H1 (cell line): ENCODE results near the gene OPA3. TPM values are rescaled to one million over a fixed set of nuclear protein-coding genes. Genes with fewer than 3 reads are reported as not detected.

Source experiments
- CTCF ChIA-PET: fragments of 300-600 bp; sonication (Branson Sonifier 250); formaldehyde crosslinking; loops from one replicate; lab custom pipeline; 2021; ENCODE audit not compliant: partially characterized antibody; lab: Charles Lee
- POLR2A ChIA-PET: fragments of 300-600 bp; sonication (Branson Sonifier 250); formaldehyde crosslinking; loops from one replicate; lab custom pipeline; 2021; ENCODE audit warnings: inconsistent platforms; ENCODE audit not compliant: partially characterized antibody; lab: Charles Lee
- DNase-seq, 2 experiments: peaks; one replicate each; pipeline versions ENCODE4 v3.0.0 to v3.0.0-alpha.2; 2010 to 2022; ENCODE audit warnings: low spot score in 2 of 2, low read depth in 1 of 2, mixed read lengths in 1 of 2
- FAIRE-seq: peaks from 2 replicates; lab custom pipeline; 2011; peaks lifted over from hg19 to GRCh38; lab: Jason Lieb, UNC
- H2AFZ ChIP-seq: 2 replicates; pipeline ENCODE4 v1.8.1; 2012; ENCODE audit warnings: low read length, inconsistent platforms
- H2AK5ac ChIP-seq: 2 replicates; pipeline ENCODE4 v1.6.1; 2013; ENCODE audit warnings: low read depth, low read length
- H2BK120ac ChIP-seq: replicated peaks from 2 replicates; pipeline ENCODE3; 2013; ENCODE audit warnings: low read depth, low read length, inconsistent platforms
- H2BK12ac ChIP-seq: 2 replicates; pipeline ENCODE4 v1.6.1; 2013; ENCODE audit warnings: low read depth, low read length
- H2BK15ac ChIP-seq: 2 replicates; pipeline ENCODE4 v1.6.1; 2013; ENCODE audit warnings: low read length
- H2BK20ac ChIP-seq: 2 replicates; pipeline ENCODE4 v1.6.1; 2013; ENCODE audit warnings: low read length
- H2BK5ac ChIP-seq: 2 replicates; pipeline ENCODE4 v1.6.1; 2013; ENCODE audit warnings: low read depth, low read length
- H3K14ac ChIP-seq: 2 replicates; pipeline ENCODE4 v1.6.1; 2013; ENCODE audit warnings: inconsistent platforms; ENCODE audit not compliant: insufficient read length
- H3K18ac ChIP-seq: 2 replicates; pipeline ENCODE4 v1.6.1; 2013; ENCODE audit warnings: low read length; ENCODE audit errors: extremely low read depth
- H3K23ac ChIP-seq: 2 replicates; pipeline ENCODE4 v1.6.1; 2013; ENCODE audit warnings: inconsistent platforms; ENCODE audit not compliant: insufficient read length
- H3K23me2 ChIP-seq: 2 replicates; pipeline ENCODE4 v1.6.1; 2013; ENCODE audit warnings: low read depth, low read length
- H3K27ac ChIP-seq: 2 replicates; pipeline ENCODE4 v1.6.1; 2011; ENCODE audit warnings: low read depth, low read length, inconsistent platforms
- H3K27me3 ChIP-seq, 4 experiments: replicated peaks in 1 of 4; 1 replicate in 1 of 4; 2 replicates in 3 of 4; pipeline versions ENCODE4 v1.6.1 to v1.8.1; 2011 to 2013; ENCODE audit warnings: low read length in 3 of 4, mild to moderate bottlenecking in 3 of 4, inconsistent platforms in 2 of 4, mixed read lengths in 2 of 4, moderate library complexity in 1 of 4; ENCODE audit not compliant: control insufficient read depth in 3 of 4, insufficient read depth in 3 of 4; ENCODE audit errors: extremely low read depth in 1 of 4
- H3K36me3 ChIP-seq, 4 experiments: 2 replicates each; pipeline versions ENCODE4 v1.6.1 to v1.8.1; 2011 to 2013; ENCODE audit warnings: mild to moderate bottlenecking in 4 of 4, low read length in 3 of 4, moderate library complexity in 2 of 4, control low read depth in 1 of 4, inconsistent platforms in 1 of 4; ENCODE audit not compliant: insufficient read depth in 4 of 4, control insufficient read depth in 2 of 4
- H3K4ac ChIP-seq: replicated peaks from 2 replicates; pipeline ENCODE3; 2013; ENCODE audit warnings: low read length, low read depth, mixed read lengths, inconsistent platforms; ENCODE audit not compliant: insufficient read length
- H3K4me1 ChIP-seq, 4 experiments: replicated peaks in 1 of 4; 1 replicate in 1 of 4; 2 replicates in 3 of 4; pipeline versions ENCODE4 v1.6.1 to v1.8.1; 2011 to 2013; ENCODE audit warnings: low read length in 3 of 4, inconsistent platforms in 2 of 4, mixed read lengths in 1 of 4; ENCODE audit not compliant: insufficient read depth in 4 of 4, control insufficient read depth in 3 of 4
- H3K4me2 ChIP-seq, 2 experiments: 2 replicates each; pipeline versions ENCODE4 v1.6.1 to v1.8.1; 2011 to 2013; ENCODE audit warnings: low read depth in 2 of 2, low read length in 2 of 2, control low read depth in 1 of 2, inconsistent platforms in 1 of 2, mild to moderate bottlenecking in 1 of 2; ENCODE audit not compliant: insufficient read depth in 1 of 2
- H3K4me3 ChIP-seq, 4 experiments: fragments of 200-600, 300-600 bp in 1 of 4; sonication (generic), shearing (Covaris generic), sonication (Bioruptor Twin) in 1 of 4; 2 replicates each; pipeline versions ENCODE4 v1.5.1 to v1.8.1; 2011 to 2016; ENCODE audit warnings: low read length in 4 of 4, low read depth in 3 of 4, control low read depth in 2 of 4, inconsistent platforms in 2 of 4, mild to moderate bottlenecking in 2 of 4, mixed read lengths in 1 of 4, moderate library complexity in 1 of 4; ENCODE audit not compliant: insufficient read depth in 2 of 4; ENCODE audit errors: extremely low read depth in 1 of 4
- H3K56ac ChIP-seq: replicated peaks from 2 replicates; pipeline ENCODE3; 2013; ENCODE audit warnings: low read depth, mild to moderate bottlenecking, mixed read lengths, low read length, inconsistent platforms; ENCODE audit not compliant: insufficient read length
- H3K79me1 ChIP-seq: 2 replicates; pipeline ENCODE4 v1.6.1; 2013; ENCODE audit warnings: low read depth, low read length, control low read depth
- H3K79me2 ChIP-seq, 2 experiments: 2 replicates each; pipeline versions ENCODE4 v1.6.1 to v1.8.1; 2012 to 2013; ENCODE audit warnings: low read length in 2 of 2, mild to moderate bottlenecking in 2 of 2, inconsistent platforms in 1 of 2; ENCODE audit not compliant: insufficient read depth in 2 of 2, control insufficient read depth in 1 of 2
- H3K9ac ChIP-seq, 4 experiments: replicated peaks in 1 of 4; 1 replicate in 1 of 4; 2 replicates in 3 of 4; pipeline versions ENCODE4 v1.6.1 to v1.8.1; 2011 to 2013; ENCODE audit warnings: low read depth in 3 of 4, low read length in 3 of 4, control low read depth in 2 of 4, mild to moderate bottlenecking in 2 of 4, moderate library complexity in 2 of 4, inconsistent platforms in 1 of 4; ENCODE audit errors: extremely low read depth in 1 of 4
- H3K9me3 ChIP-seq, 2 experiments: 2 replicates each; pipeline versions ENCODE4 v1.6.1 to v1.8.1; 2012 to 2013; ENCODE audit warnings: mild to moderate bottlenecking in 2 of 2, moderate library complexity in 2 of 2, control low read depth in 1 of 2, inconsistent platforms in 1 of 2, low read depth in 1 of 2, low read length in 1 of 2, mixed read lengths in 1 of 2; ENCODE audit not compliant: insufficient read depth in 2 of 2
- H4K20me1 ChIP-seq, 2 experiments: replicated peaks in 1 of 2; 2 replicates each; pipeline versions ENCODE3 to v1.8.1; 2011 to 2013; ENCODE audit warnings: inconsistent platforms in 2 of 2, low read length in 2 of 2, mild to moderate bottlenecking in 1 of 2; ENCODE audit not compliant: insufficient read depth in 2 of 2, control insufficient read depth in 1 of 2
- H4K5ac ChIP-seq: 2 replicates; pipeline ENCODE4 v1.6.1; 2013; ENCODE audit warnings: low read length, low read depth, mixed read lengths, inconsistent platforms; ENCODE audit not compliant: insufficient read length
- H4K8ac ChIP-seq: 2 replicates; pipeline ENCODE4 v1.8.0; 2013; ENCODE audit warnings: mild to moderate bottlenecking, moderate library complexity, low read length, inconsistent platforms; ENCODE audit not compliant: insufficient read depth; ENCODE audit errors: extremely low read depth
- H4K91ac ChIP-seq: replicated peaks from 2 replicates; pipeline ENCODE3; 2013; ENCODE audit warnings: low read length, mixed read lengths, inconsistent platforms; ENCODE audit not compliant: insufficient read length
- BRCA1 ChIP-seq: IDR thresholded peaks from 2 replicates; pipeline ENCODE4 v1.6.1; 2012; ENCODE audit warnings: low read depth, low read length, improper control_type of control experiment
- CHD2 ChIP-seq: IDR thresholded peaks from 2 replicates; pipeline ENCODE4 v1.6.1; 2012; ENCODE audit warnings: low read length, improper control_type of control experiment
- CTCF ChIP-seq, 3 experiments: IDR thresholded peaks; 1 replicate in 2 of 3; 2 replicates in 1 of 3; pipeline versions ENCODE4 v1.5.1 to v1.6.1; 2011; ENCODE audit warnings: low read length in 3 of 3, mild to moderate bottlenecking in 3 of 3, inconsistent platforms in 2 of 3, low read depth in 1 of 3, moderate library complexity in 1 of 3; ENCODE audit not compliant: insufficient read depth in 1 of 3; ENCODE audit errors: control extremely low read depth in 1 of 3
- EGR1 ChIP-seq: IDR thresholded peaks from 2 replicates; pipeline ENCODE4 v1.6.1; 2011; ENCODE audit warnings: low read depth, low read length, borderline replicate concordance
- JUN ChIP-seq: IDR thresholded peaks from 2 replicates; pipeline ENCODE4 v1.6.1; 2011; ENCODE audit warnings: low read depth, mild to moderate bottlenecking, improper control_type of control experiment, low read length
- KDM4A ChIP-seq: IDR thresholded peaks from one replicate; pipeline ENCODE4 v1.7.1; 2012; ENCODE audit warnings: low read depth, mild to moderate bottlenecking, moderate library complexity, low read length, inconsistent platforms; ENCODE audit not compliant: severe bottlenecking
- NRF1 ChIP-seq: IDR thresholded peaks from 2 replicates; pipeline ENCODE4 v1.6.1; 2011; ENCODE audit warnings: mild to moderate bottlenecking, low read depth, low read length, improper control_type of control experiment
- PHF8 ChIP-seq: fragments of 200-600 bp; sonication (generic); conservative IDR thresholded peaks from 2 replicates; pipeline ENCODE4 v1.7.1; 2012; ENCODE audit warnings: low read depth, mild to moderate bottlenecking, inconsistent platforms, low read length, moderate library complexity
- SIRT6 ChIP-seq: IDR thresholded peaks from one replicate; pipeline ENCODE4 v1.7.1; 2012; ENCODE audit warnings: low read length, inconsistent platforms
- SIX5 ChIP-seq: IDR thresholded peaks from 2 replicates; pipeline ENCODE4 v1.6.1; 2011; ENCODE audit warnings: mild to moderate bottlenecking, low read depth, low read length
- SP1 ChIP-seq: IDR thresholded peaks from 2 replicates; pipeline ENCODE4 v1.6.1; 2011; ENCODE audit warnings: low read depth, low read length
- WGBS, 2 experiments: shearing (Covaris generic) in 1 of 2; methylation state at CpG; one replicate each; pipeline versions ENCODE4 v1.1.6 to v1.1.7; 2013 to 2015; ENCODE audit warnings: low lambda C conversion rate in 2 of 2, mixed read lengths in 2 of 2, inconsistent platforms in 1 of 2, low coverage in 1 of 2, missing lambda C conversion rate in 1 of 2; ENCODE audit not compliant: insufficient replicate concordance in 2 of 2, insufficient coverage in 1 of 2, insufficient read length in 1 of 2; ENCODE audit errors: extremely low coverage in 1 of 2, missing lambda C conversion rate in 1 of 2; 5-methylcytosine and 5-hydroxymethylcytosine counted together
- polyA plus RNA-seq, 7 experiments: library from polyadenylated mRNA; depleted of rRNA in 3 of 7; stranded (reverse) in 5 of 7; unstranded in 2 of 7; fragments of >200 nt in 5 of 7; fragments of 200-250 nt in 2 of 7; gene quantifications; 1 replicate in 5 of 7; 2 replicates in 1 of 7; 4 replicates in 1 of 7; pipeline versions ENCODE4 v1.2.1 to v1.2.3, GENCODE V29; 2011 to 2013; ENCODE audit warnings: missing spikeins in 2 of 7, mixed read lengths in 2 of 7
- total RNA-seq: library from RNA; stranded (reverse); fragmentation: NEBNext Ultra II Directional; extraction: Animal tissue kit (Norgen Biotek cat#: 25700); gene quantifications from 2 replicates; pipeline ENCODE4 v1.2.1, GENCODE V29; 2021

Gene OPA3
- total and polyA plus RNA-seq, 2 of the 8 experiments (the other 6 are each of a cell fraction or from before 2014, with no cell fraction given): 12.5 to 14.5 TPM

GRCh38 chr19:45494261-45494916 is 90.2 kb downstream of the OPA3 start:
- Histone ChIP-seq H3K4me1 (peaks cover 0 to 13% (median 12%) of the 10 kb centered on the region in 4 experiments; a peak in 5 of 7 replicates), H2BK12ac (no peak overlapping the region), H3K79me2 (no peaks in the 10 kb centered on the region), H2AFZ (no peak overlapping the region), H3K27me3 (peaks cover 0 to 10% (median 4%) of the 10 kb centered on the region in 4 experiments; a peak in 3 of 7 replicates), H3K18ac (no peak overlapping the region), H3K36me3 (peaks cover 0 to 2% (median 0%) of the 10 kb centered on the region in 4 experiments; a peak in 1 of 8 replicates), H4K20me1 (peaks cover 0 to 8% of the 10 kb centered on the region in 2 experiments), H4K5ac (no peak overlapping the region), H4K91ac (no peak overlapping the region), H3K14ac (no peak overlapping the region), H3K56ac (no peak overlapping the region), H3K79me1 (no peaks in the 10 kb centered on the region), H3K4me2 (no peak overlapping the region), H2BK20ac (no peak overlapping the region), H3K23ac (no peak overlapping the region), H3K23me2 (peaks cover 18% of the 10 kb centered on the region; the same call in 1 of the 2 replicates), H2BK5ac (no peak overlapping the region), H3K9ac (no peak overlapping the region), H2AK5ac (no peak overlapping the region), H2BK120ac (no peak overlapping the region), H3K9me3 (no peaks in the 10 kb centered on the region), H3K27ac (no peak overlapping the region), H2BK15ac (no peak overlapping the region), H3K4me3 (no peak overlapping the region), H3K4ac (no peak overlapping the region), H4K8ac (no peak overlapping the region)
- CTCF ChIA-PET: interaction anchor here (0.6 to 3.0 kb wide), 17 partner anchors 9 to 1936 kb away, joined by 3 to 37 read pairs (median 4); partner anchors contain the start of genes EML2, PPP1R13L and VASP
- WGBS, 2 experiments: 91% methylated on average over 33 of the region's 39 CpGs; no CpG with 5 or more reads in 1 of the 2 experiments
- FAIRE-seq (no peak), DNase-seq (no peak)
- POLR2A ChIA-PET: interaction anchor here (1.2 to 4.6 kb wide), 5 partner anchors 10 to 63 kb away, joined by 3 to 25 read pairs (median 12); partner anchors contain the start of genes FOSB and VASP
- no peak for TF ChIP-seq KDM4A
- TF ChIP-seq SIRT6: no peak
- no peak for TF ChIP-seq CHD2
- no peak for TF ChIP-seq CTCF (IDR thresholded peaks at IDR 0.05; ENCODE audit: control extremely low read depth in 1 of 3, insufficient read depth in 1 of 3, low read depth in 1 of 3, low read length in 3 of 3)
- TF ChIP-seq SIX5: no peak
- no peak for TF ChIP-seq PHF8
- no peak for TF ChIP-seq EGR1
- no peak for TF ChIP-seq JUN
- TF ChIP-seq SP1: no peak
- no peak for TF ChIP-seq BRCA1
- TF ChIP-seq NRF1: no peak
